ENCODE data around the gene HPGDS. TPM values are rescaled to one million over a fixed set of nuclear protein-coding genes. Genes with fewer than 3 reads are reported as not detected.

HPGDS gene
- polyA plus RNA-seq, 1 donor: 5.5 TPM

DNA sequence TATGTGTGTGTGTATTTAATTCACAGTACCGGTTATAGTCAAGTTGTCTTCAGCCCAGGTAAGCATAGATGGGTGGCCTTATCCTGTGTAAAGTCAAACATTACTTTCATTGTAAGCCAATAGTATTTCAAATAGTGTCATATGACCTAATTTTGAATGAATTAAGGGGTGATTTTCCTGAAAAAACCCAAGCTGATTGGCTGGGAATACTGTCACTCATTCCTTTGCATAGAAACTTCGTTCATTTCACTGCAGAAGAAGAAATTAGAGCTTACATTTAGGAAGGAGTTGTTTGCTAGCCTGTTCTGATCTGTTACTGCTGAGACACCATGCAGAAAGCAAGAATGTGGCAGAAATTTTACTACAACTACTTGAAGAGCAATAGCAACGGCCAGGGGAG lies 89.6 kb downstream of the HPGDS start:
- no peak for DNase-seq (ENCODE audit: low read depth)

DNA sequence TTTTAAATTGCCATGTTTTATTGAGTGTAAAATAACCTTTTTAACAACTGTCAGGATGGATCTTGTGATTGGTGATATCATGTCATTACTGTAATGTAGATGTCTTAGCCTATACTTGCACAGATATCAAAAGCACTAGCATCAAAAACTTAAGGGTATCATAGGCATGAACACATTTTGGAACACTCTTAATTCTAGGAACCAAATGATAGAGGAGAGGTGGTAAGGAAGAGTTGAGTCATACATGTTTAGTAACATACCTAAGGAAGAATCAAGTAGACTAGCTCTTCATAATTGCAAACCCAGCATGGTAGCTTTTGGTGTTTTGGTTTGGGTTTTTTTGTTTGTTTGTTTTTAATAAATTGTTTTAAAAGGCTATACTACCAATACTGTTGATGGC lies 91.5 kb downstream of the HPGDS start:
- DNase-seq (ENCODE audit: low read depth): no peak

Other genes starting within 250 kb of the HPGDS start
- 31.2 TPM for gene SMARCAD1, start 135.0 kb downstream of the HPGDS start, polyA plus RNA-seq (ENCODE audit: insufficient read length)
- gene PDLIM5, start 109.1 kb upstream of the HPGDS start, polyA plus RNA-seq (ENCODE audit: insufficient read length): 303 TPM